GM23338 (cell line): ENCODE results near the gene SLC8B1. TPM values are rescaled to one million over a fixed set of nuclear protein-coding genes. Genes with fewer than 3 reads are reported as not detected.

Source experiments
- ATAC-seq: fragments of 200-7000 bp; cut with Tn5 transposase; 3 replicates; pipeline ENCODE4 v1.9.1; 2020
- DNase-seq: peaks from one replicate; pipeline ENCODE4 v3.0.0-alpha.2; 2015; ENCODE audit warnings: low spot score
- H2AFZ ChIP-seq: fragments of 200-600 bp; sonication (generic); 2 replicates; pipeline ENCODE4 v1.8.0; 2016; ENCODE audit warnings: antibody characterized with exemption, mild to moderate bottlenecking, moderate library complexity
- H3F3A ChIP-seq: fragments of 200-600 bp; sonication (generic); replicated peaks from 2 replicates; pipeline ENCODE4 v1.8.0; 2017; ENCODE audit warnings: antibody characterized with exemption, mixed run types, low read depth
- H3K27ac ChIP-seq: fragments of 200-600 bp; sonication (generic); 2 replicates; pipeline ENCODE4 v1.6.1; 2016; ENCODE audit warnings: low read depth
- H3K27me3 ChIP-seq: fragments of 200-600 bp; sonication (generic); 2 replicates; pipeline ENCODE4 v1.8.0; 2016; ENCODE audit warnings: mild to moderate bottlenecking, mixed run types, moderate library complexity; ENCODE audit not compliant: insufficient read depth
- H3K36me3 ChIP-seq: fragments of 200-600 bp; sonication (generic); 2 replicates; pipeline ENCODE4 v1.8.0; 2016; ENCODE audit warnings: mild to moderate bottlenecking; ENCODE audit not compliant: insufficient read depth
- H3K4me1 ChIP-seq: fragments of 200-600 bp; sonication (generic); 2 replicates; pipeline ENCODE4 v1.8.0; 2016; ENCODE audit warnings: mild to moderate bottlenecking, moderate library complexity; ENCODE audit not compliant: insufficient read depth
- H3K4me2 ChIP-seq: fragments of 200-600 bp; sonication (generic); 2 replicates; pipeline ENCODE4 v1.7.1; 2017; ENCODE audit warnings: mixed run types
- H3K4me3 ChIP-seq: fragments of 200-600 bp; sonication (generic); 2 replicates; pipeline ENCODE4 v1.6.1; 2016; ENCODE audit warnings: mixed run types
- H3K79me2 ChIP-seq: fragments of 200-600 bp; sonication (generic); replicated peaks from 2 replicates; pipeline ENCODE4 v1.8.0; 2017; ENCODE audit warnings: mild to moderate bottlenecking; ENCODE audit not compliant: insufficient read depth
- H3K9me2 ChIP-seq: fragments of 200-600 bp; sonication (generic); 2 replicates; pipeline ENCODE4 v1.8.0; 2017; ENCODE audit not compliant: insufficient read depth
- H4K20me1 ChIP-seq: fragments of 200-600 bp; sonication (generic); replicated peaks from 2 replicates; pipeline ENCODE4 v1.8.0; 2017; ENCODE audit warnings: mild to moderate bottlenecking; ENCODE audit not compliant: insufficient read depth
- H3K27ac Mint-ChIP-seq: 2 replicates; pipeline ENCODE4 v1.8.0; 2020; ENCODE audit warnings: inconsistent platforms, mild to moderate bottlenecking, moderate library complexity, mixed read lengths
- H3K27me3 Mint-ChIP-seq: 3 replicates; pipeline ENCODE4 v1.8.0; 2022; ENCODE audit warnings: low read depth, mild to moderate bottlenecking, moderate library complexity, mixed read lengths, inconsistent platforms; ENCODE audit not compliant: insufficient read depth, poor library complexity
- H3K36me3 Mint-ChIP-seq: 3 replicates; pipeline ENCODE4 v1.8.0; 2021; ENCODE audit warnings: low read depth, mild to moderate bottlenecking, inconsistent platforms, moderate library complexity, mixed read lengths
- H3K4me1 Mint-ChIP-seq: 3 replicates; pipeline ENCODE4 v1.8.0; 2020; ENCODE audit warnings: mild to moderate bottlenecking, inconsistent platforms, mixed read lengths
- H3K4me3 Mint-ChIP-seq: 3 replicates; pipeline ENCODE4 v1.8.0; 2021; ENCODE audit warnings: moderate library complexity, mild to moderate bottlenecking, inconsistent platforms, mixed read lengths
- H3K9me3 Mint-ChIP-seq: 3 replicates; pipeline ENCODE4 v1.8.0; 2020; ENCODE audit warnings: moderate library complexity, mild to moderate bottlenecking, inconsistent platforms, mixed read lengths
- JUNB ChIP-seq: IDR thresholded peaks from one replicate; pipeline ENCODE4 v1.6.1; 2016; ENCODE audit warnings: antibody characterized with exemption; ENCODE audit not compliant: unreplicated experiment
- NANOG ChIP-seq: IDR thresholded peaks from 2 replicates; pipeline ENCODE4 v1.6.1; 2016; ENCODE audit warnings: antibody characterized with exemption, borderline replicate concordance
- POLR2AphosphoS5 ChIP-seq: IDR thresholded peaks from 2 replicates; pipeline ENCODE4 v1.6.1; 2016; ENCODE audit warnings: antibody characterized with exemption, low read depth
- STAT1 ChIP-seq: IDR thresholded peaks from one replicate; pipeline ENCODE4 v1.6.1; 2016; ENCODE audit warnings: antibody characterized with exemption; ENCODE audit not compliant: unreplicated experiment
- ZNF114 ChIP-seq: fragments of 250-450 bp; sonication (Bioruptor Pico); IDR thresholded peaks from 2 replicates; pipeline ENCODE4 v1.5.0; 2020; ENCODE audit warnings: mild to moderate bottlenecking, moderate library complexity
- polyA plus RNA-seq: library from polyadenylated mRNA; unstranded; fragments of >200 nt; fragmentation: Nextera tagmentation; extraction: Ambion mirVana; gene quantifications from 2 replicates; pipeline ENCODE4 v1.2.1, GENCODE V29; 2016
- total RNA-seq: library from RNA; depleted of rRNA; stranded (reverse); fragments of >200 nt; shearing (Covaris generic); gene quantifications from 2 replicates; pipeline ENCODE4 v1.2.3, GENCODE V29; 2014
- TF ChIP-seq, protein P1 (sequence below): IDR thresholded peaks from one replicate; pipeline ENCODE4 v1.6.1; 2018; ENCODE audit warnings: antibody characterized with exemption; ENCODE audit not compliant: unreplicated experiment
- TF ChIP-seq, protein P2 (sequence below): fragments of 250-450 bp; sonication (Bioruptor Pico); IDR thresholded peaks from 2 replicates; pipeline ENCODE4 v1.5.0; 2020; ENCODE audit warnings: mild to moderate bottlenecking, moderate library complexity
- TF ChIP-seq, protein P3 (sequence below): IDR thresholded peaks from 2 replicates; pipeline ENCODE4 v1.6.1; 2016; ENCODE audit warnings: antibody characterized with exemption

The SLC8B1 gene
- total and polyA plus RNA-seq, 2 experiments from 2014 or later: 6.0 to 8.9 TPM

DNA sequence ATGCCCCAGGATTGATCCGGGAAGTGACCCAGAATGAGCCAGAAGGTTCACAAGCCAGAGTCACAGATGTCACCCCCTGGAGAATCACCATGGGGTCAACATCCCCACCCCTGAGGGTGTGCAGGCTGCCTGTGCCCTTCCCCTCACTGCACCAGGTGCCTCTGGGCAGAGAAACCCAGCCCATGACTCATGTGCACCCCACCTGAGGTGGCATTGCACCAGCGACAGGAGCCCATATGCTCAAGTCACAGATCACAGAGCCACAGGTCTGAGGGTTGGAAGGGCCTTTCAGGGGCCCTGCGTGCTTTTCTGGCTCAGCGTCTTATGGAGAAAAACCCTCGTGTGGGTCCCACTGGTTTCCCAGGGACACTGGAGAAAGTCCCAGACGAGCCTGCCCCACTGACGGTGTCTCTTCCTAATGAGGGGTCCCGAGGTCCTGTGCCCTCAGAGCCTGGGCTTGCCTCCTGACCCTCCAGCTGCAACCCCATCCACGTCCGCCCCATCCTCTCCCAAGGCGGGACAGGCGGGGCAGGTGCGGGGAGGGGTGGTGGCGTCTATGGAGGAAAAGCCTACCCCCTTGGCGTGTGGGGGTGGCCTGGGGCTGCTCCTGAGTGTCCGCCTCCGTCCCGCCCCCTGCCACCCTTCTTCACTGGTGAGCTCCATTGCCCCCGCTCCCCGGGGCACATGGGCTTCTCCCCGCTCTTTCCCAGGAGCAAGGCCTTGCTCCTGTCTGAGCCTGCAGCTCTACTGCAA lies 47.6 kb downstream of the SLC8B1 start (continued):
- TF ChIP-seq, protein P1, sequence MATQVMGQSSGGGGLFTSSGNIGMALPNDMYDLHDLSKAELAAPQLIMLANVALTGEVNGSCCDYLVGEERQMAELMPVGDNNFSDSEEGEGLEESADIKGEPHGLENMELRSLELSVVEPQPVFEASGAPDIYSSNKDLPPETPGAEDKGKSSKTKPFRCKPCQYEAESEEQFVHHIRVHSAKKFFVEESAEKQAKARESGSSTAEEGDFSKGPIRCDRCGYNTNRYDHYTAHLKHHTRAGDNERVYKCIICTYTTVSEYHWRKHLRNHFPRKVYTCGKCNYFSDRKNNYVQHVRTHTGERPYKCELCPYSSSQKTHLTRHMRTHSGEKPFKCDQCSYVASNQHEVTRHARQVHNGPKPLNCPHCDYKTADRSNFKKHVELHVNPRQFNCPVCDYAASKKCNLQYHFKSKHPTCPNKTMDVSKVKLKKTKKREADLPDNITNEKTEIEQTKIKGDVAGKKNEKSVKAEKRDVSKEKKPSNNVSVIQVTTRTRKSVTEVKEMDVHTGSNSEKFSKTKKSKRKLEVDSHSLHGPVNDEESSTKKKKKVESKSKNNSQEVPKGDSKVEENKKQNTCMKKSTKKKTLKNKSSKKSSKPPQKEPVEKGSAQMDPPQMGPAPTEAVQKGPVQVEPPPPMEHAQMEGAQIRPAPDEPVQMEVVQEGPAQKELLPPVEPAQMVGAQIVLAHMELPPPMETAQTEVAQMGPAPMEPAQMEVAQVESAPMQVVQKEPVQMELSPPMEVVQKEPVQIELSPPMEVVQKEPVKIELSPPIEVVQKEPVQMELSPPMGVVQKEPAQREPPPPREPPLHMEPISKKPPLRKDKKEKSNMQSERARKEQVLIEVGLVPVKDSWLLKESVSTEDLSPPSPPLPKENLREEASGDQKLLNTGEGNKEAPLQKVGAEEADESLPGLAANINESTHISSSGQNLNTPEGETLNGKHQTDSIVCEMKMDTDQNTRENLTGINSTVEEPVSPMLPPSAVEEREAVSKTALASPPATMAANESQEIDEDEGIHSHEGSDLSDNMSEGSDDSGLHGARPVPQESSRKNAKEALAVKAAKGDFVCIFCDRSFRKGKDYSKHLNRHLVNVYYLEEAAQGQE: no peak

DNA sequence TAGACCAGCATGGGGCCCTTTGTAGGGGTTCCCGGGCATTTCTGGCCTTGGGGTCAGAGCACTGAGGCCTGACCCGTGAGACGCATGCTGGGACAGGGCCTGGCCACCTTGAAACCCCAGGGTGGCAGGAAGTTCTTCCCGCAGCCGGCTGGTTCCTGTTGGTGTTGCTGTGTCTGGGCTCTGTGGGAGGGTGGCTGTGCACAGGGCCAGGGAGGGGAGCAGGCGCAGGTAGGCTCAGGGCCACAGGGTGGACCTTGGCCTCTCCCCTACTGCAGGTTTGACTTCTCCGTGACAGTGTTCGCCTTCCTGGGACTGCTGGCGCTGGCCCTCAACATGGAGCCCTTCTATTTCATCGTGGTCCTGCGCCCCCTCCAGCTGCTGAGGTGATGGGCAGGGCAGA lies 48.2 kb downstream of the SLC8B1 start:
- H3K79me2 ChIP-seq: no peaks in the 10 kb centered on the region
- H3F3A ChIP-seq: no peaks in the 10 kb centered on the region
- Mint-ChIP-seq H3K27ac (peak overlapping the region; percentile 47; the same call in 1 of the 2 replicates), H3K4me1 (peaks cover 5% of the 10 kb centered on the region; the same call in 1 of the 3 replicates), H3K9me3 (no peaks in the 10 kb centered on the region), H3K4me3 (no peak overlapping the region), H3K36me3 (peaks cover 6% of the 10 kb centered on the region), H3K27me3 (peaks cover 2% of the 10 kb centered on the region)
- H3K36me3 ChIP-seq: no peaks in the 10 kb centered on the region
- no peak overlapping the region for H2AFZ ChIP-seq
- H3K4me1 ChIP-seq: no peaks in the 10 kb centered on the region
- H4K20me1 ChIP-seq: no peaks in the 10 kb centered on the region
- ATAC-seq (peak; percentile 20), DNase-seq (no peak)
- H3K4me3 ChIP-seq: no peak overlapping the region
- no peaks in the 10 kb centered on the region for H3K27me3 ChIP-seq
- no peak overlapping the region for H3K4me2 ChIP-seq
- H3K27ac ChIP-seq: no peak overlapping the region
- H3K9me2 ChIP-seq: no peaks in the 10 kb centered on the region
- TF ChIP-seq JUNB (no peak), STAT1 (no peak), ZNF114 (CRISPR knock-in tag) (no peak), NANOG (no peak), POLR2AphosphoS5 (no peak)
- TF ChIP-seq, protein P2, sequence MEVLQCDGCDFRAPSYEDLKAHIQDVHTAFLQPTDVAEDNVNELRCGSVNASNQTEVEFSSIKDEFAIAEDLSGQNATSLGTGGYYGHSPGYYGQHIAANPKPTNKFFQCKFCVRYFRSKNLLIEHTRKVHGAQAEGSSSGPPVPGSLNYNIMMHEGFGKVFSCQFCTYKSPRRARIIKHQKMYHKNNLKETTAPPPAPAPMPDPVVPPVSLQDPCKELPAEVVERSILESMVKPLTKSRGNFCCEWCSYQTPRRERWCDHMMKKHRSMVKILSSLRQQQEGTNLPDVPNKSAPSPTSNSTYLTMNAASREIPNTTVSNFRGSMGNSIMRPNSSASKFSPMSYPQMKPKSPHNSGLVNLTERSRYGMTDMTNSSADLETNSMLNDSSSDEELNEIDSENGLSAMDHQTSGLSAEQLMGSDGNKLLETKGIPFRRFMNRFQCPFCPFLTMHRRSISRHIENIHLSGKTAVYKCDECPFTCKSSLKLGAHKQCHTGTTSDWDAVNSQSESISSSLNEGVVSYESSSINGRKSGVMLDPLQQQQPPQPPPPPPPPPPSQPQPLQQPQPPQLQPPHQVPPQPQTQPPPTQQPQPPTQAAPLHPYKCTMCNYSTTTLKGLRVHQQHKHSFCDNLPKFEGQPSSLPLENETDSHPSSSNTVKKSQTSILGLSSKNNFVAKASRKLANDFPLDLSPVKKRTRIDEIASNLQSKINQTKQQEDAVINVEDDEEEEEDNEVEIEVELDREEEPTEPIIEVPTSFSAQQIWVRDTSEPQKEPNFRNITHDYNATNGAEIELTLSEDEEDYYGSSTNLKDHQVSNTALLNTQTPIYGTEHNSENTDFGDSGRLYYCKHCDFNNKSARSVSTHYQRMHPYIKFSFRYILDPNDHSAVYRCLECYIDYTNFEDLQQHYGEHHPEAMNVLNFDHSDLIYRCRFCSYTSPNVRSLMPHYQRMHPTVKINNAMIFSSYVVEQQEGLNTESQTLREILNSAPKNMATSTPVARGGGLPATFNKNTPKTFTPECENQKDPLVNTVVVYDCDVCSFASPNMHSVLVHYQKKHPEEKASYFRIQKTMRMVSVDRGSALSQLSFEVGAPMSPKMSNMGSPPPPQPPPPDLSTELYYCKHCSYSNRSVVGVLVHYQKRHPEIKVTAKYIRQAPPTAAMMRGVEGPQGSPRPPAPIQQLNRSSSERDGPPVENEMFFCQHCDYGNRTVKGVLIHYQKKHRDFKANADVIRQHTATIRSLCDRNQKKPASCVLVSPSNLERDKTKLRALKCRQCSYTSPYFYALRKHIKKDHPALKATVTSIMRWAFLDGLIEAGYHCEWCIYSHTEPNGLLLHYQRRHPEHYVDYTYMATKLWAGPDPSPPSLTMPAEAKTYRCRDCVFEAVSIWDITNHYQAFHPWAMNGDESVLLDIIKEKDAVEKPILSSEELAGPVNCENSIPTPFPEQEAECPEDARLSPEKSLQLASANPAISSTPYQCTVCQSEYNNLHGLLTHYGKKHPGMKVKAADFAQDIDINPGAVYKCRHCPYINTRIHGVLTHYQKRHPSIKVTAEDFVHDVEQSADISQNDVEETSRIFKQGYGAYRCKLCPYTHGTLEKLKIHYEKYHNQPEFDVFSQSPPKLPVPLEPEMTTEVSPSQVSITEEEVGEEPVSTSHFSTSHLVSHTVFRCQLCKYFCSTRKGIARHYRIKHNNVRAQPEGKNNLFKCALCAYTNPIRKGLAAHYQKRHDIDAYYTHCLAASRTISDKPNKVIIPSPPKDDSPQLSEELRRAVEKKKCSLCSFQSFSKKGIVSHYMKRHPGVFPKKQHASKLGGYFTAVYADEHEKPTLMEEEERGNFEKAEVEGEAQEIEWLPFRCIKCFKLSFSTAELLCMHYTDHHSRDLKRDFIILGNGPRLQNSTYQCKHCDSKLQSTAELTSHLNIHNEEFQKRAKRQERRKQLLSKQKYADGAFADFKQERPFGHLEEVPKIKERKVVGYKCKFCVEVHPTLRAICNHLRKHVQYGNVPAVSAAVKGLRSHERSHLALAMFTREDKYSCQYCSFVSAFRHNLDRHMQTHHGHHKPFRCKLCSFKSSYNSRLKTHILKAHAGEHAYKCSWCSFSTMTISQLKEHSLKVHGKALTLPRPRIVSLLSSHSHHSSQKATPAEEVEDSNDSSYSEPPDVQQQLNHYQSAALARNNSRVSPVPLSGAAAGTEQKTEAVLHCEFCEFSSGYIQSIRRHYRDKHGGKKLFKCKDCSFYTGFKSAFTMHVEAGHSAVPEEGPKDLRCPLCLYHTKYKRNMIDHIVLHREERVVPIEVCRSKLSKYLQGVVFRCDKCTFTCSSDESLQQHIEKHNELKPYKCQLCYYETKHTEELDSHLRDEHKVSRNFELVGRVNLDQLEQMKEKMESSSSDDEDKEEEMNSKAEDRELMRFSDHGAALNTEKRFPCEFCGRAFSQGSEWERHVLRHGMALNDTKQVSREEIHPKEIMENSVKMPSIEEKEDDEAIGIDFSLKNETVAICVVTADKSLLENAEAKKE (CRISPR knock-in tag): no peak
- TF ChIP-seq, protein P3, sequence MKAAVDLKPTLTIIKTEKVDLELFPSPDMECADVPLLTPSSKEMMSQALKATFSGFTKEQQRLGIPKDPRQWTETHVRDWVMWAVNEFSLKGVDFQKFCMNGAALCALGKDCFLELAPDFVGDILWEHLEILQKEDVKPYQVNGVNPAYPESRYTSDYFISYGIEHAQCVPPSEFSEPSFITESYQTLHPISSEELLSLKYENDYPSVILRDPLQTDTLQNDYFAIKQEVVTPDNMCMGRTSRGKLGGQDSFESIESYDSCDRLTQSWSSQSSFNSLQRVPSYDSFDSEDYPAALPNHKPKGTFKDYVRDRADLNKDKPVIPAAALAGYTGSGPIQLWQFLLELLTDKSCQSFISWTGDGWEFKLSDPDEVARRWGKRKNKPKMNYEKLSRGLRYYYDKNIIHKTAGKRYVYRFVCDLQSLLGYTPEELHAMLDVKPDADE: no peak
- TF ChIP-seq, protein P1: no peak
